CD4-positive, alpha-beta T cell treated with Interleukin-1 beta for 1 hour (primary cell): Measurements from ENCODE around the gene PRLH.
"Not testable (repeated sequence)": the region's sequence is repeated elsewhere in the genome, so short reads cannot be mapped to it uniquely, and the experiment has no call there.

Experiments
- DNase-seq, 2 donors: peaks; one replicate each; pipeline ENCODE4 v3.0.0-alpha.2; 2020 to 2022

Gene PRLH

DNA sequence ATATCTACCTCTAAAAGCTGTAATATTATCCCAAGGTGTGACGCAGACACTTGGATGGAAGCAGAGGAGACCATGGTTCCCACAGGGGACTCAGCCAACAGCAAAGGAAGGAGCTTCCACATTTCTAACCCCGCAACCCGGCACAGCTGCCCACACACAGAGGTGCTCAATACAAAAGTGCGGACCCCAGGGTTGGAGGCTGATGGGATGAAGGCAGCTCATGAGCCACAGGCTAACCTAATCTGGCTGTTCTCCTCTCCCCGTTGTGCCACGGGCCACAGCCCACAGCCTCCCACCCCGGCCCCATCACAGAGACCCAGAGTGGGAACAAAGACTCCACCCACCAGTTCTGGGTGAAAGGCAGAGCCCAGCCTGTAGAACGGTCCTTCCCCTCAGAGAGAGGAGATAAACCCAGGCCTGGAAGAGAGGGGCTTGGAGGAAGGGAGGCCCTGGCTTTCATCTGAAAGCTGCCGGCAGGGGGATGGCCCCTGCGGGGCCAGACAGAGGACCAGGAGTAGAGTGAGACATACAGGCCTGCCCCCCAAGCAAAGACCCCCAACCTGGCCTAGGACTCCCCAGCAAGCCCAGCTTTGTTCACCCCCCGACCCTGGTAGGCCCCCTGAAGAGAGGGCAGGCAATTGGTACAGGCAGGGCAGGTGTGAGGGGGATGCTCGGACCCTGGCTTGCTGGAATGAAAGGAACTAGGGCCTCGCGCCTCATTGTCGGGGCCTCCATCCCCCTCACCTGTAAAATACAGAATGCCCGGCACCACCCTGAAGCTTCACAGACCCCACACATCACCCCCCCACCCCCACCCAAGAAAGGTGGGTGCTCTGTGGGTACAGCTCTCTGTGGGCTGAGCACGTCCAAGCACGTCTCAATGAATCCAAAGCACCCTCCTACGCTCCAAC, 17.3 kb downstream of the PRLH start:
- DNase-seq = no peak

DNA sequence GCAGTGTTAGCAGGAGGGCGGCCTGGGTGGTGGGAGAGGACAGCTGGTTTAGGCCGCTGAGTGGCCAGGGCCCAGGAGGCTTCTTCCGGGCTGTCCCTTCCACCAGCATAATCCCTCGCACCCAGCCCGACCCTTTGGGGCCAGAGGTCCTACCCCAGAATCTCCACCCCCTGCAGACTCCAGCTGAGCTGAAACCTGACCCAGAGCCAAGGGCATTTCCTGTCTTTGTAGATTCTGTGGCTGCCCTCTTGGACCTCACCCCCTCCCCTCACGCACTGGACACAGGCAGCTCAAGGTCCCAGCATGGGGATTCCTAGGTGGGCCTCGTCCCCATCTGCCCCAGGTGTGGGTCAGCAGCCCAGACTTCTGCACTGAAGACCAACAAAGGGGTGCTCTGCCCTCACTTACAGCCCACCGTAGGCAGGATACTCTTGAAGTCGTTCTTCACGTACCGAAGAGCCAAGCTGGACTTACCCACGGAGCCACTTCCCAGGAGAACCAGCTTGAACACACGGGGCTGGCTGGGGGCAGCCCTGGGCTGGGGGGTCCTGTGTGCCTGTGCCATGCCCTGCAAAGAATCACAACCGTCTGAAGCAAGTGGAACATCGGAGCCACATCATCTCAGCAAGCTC, 19.3 kb downstream of the PRLH start:
- DNase-seq = no peak

DNA sequence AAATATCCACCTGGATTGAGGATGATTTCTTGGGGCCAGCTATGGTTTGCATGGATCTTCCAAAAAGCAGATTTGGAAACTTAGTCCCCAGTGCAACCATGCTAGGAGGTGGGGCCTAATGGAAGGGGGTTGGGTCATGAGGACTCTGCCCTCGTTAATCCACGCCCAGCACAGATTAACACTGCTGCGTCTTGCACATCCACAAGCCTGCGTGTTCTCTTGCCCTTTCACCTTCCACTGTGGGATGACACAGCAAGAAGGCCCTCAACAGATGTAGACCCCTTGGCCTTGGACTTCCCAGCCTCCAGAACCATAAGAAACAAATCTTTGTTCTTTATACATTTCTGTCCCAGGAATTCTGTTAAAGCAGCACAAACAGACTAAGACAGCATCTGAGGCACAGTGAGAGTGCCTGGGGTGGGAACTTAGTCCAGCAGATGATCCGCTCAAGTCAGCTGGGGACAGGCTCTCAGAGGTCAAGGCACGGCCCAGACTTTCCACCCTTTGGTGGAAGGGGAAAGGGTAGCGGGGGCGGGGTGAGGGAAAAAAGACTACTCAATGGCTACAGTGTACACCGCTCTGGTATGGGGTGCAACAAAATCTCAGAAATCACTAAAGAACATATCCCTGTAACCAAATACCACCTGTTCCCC, 21.8 kb downstream of the PRLH start:
- DNase-seq = no peak

DNA sequence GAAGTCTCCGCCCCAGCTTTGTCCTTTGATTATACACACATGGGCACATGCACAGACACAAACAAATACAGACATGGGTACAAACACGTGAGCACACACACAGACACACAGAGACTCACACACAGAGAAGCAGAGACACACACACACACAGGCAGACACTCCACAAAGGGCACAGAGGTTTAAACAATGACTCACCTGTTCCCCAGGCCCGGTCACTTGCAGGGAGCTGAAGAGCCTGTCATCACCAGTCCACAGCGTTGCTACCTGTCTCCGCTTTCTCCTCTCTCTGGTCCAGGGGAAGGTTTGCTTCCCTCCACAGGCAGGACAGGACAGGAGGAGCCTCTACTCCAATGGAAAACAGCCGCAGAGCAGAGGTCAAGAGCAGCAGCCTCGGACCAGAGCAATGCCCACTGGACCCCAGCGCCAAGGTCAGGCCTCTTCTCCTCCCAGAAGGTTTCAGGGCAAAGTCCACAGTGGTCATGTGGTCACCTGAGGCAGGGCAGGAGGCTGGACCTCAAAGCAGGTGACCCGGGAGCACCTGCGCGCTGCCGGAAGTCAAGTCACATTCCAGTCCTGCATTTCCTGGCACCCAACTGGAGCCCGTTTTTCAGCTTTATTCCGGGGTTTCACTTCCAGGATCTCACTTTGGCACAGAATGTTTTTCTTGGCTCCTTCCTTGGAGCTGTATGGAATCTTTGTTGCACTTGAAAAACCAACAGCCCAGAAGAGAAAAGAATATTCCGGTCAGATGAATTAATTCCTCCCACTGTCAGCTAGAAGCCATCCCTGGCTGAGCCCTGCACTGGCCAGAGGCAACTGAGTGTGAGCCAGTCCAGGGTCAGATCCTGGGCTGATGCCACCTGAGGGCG, 24.1 kb downstream of the PRLH start, which contains the start of gene RAB17:
TSS of gene RAB17 (minus strand) at position 463 of the 869 bp plus-strand sequence. CDS start 4,580 bp downstream, outside the sequence.
- no peak for DNase-seq

DNA sequence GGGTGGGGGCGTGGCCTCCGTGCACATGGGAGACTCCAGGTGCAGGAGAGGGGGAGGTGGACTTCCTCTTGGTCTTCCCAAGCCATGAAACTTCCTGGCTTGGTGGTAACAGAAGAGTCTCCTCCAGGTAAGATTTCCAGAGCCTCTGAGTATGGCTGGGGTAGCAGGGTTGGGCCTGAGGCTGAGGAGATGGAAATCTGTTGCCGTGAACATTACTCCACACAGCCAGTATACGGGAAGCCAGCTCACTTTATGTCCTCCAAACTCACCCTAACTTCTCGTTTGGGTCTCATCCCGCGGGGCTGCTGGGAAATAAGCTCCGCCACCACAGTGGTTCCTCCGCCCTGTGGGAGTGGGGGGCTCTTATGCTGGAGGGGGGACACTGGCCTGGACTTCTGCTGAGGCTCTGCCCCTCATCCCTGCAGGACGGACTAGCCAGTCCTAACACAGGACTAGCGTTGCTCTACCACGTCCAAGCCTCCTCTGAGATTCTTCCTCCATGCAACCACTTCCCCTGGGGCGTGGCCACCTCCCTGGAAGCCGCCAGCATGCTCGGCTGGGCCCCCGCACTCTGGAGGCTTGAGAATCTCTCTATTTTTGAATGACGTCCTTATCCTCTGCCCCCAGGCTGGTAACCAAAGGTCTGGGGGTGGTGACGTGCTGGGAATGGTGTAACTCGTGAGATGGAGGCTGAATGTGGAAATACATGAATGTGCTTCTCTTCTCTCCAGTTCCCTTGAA, 24.9 kb downstream of the PRLH start:
- DNase-seq = peak in 1 of 2 donors; percentile 13

DNA sequence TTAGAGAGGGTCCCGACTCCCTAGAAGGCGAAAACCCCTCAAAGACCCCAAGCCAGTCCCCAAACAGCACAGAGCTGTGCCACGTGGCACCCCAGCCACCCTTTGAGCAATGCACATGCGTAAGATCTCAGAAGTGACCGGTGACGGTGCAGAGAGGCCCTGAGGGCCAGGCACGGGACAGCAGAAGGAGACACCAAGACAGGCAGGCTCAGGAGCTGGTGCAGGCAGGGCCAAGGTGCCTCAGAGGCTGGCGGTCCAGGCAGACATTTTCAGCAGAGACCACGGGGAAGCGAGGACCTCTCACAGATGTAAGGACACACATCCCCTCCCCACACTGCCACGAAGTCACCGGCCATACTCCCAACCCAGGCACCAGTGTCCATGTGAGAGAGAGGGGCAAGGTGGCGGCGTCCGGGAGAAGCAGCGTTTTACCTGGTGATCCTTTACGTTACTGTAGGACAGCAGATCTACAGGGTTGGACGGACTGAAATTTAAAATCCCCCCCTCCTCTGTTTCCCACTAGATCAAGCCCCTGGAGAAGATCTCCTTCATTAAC, 26.1 kb downstream of the PRLH start:
- DNase-seq = no peak

DNA sequence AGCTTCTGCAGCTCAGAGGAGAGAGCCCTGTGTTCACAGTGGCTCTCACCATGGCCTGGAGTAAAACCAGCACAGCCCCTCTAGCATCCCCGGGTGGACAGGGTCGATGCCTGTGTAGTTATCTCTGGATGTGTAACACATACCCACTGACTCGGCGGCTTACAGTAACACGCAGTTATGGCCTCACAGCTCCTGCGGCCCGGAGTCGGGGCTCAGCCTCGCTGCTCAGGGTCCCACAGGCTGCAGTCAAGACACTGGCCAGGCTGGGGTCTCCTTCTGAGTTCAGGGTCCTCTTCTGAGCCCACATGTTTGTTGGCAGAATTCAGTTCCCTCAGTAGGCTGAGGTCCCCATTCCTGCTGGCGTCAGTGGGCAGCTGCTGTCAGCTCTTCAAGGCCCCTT, 26.7 kb downstream of the PRLH start:
- DNase-seq = no peak

DNA sequence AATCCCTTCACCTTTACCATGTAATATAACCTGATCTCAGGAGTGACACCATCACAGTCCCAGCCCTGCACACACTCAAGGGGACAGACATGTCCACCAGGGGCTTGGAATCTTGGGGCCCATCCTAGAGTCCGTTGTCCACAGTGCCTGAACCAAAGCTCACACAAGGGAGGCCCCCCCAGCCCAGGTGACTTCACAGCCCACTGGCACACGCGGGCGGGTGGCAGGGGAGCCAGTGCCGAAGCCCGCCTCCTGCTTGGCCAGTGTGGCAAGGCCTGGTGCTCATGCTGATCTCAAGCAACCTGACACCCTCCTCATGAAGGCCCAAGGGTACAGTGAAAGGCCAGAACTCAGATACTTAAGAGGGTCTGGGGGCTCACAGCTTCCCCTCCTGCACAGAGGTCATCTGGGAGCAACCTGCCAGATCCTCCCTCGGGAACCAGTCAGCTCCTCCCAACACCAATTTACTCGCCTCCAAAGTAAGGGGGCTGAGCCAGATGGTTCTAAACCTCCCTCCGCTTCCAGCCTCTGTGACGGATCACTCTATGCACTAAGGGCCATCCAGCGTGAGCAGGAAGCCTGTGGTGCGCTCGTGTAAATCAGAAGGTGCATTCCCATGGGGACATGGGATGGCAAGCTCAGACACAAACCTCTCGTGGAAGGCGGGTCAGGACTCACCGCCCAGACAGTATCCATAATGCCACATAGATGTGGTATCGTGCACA, 27.4 kb downstream of the PRLH start:
- no peak for DNase-seq

DNA sequence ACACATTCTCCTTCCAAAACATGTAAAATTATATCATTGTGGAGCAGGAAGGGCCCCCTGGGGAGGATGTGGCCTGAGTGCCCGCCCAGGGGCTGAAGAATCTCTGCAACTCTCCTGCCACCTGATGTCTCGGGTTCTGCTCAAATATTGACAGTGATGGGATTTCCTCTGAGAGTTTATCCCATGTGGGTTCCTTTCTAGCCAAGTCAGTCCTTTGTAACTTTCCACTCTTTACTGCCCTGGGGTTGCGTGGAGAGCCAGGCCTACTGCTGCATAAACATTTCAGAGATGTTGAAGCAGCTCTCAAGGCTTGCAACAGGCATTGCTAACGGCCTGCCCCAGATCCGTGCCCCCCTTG, 28.1 kb downstream of the PRLH start:
- DNase-seq = no peak

DNA sequence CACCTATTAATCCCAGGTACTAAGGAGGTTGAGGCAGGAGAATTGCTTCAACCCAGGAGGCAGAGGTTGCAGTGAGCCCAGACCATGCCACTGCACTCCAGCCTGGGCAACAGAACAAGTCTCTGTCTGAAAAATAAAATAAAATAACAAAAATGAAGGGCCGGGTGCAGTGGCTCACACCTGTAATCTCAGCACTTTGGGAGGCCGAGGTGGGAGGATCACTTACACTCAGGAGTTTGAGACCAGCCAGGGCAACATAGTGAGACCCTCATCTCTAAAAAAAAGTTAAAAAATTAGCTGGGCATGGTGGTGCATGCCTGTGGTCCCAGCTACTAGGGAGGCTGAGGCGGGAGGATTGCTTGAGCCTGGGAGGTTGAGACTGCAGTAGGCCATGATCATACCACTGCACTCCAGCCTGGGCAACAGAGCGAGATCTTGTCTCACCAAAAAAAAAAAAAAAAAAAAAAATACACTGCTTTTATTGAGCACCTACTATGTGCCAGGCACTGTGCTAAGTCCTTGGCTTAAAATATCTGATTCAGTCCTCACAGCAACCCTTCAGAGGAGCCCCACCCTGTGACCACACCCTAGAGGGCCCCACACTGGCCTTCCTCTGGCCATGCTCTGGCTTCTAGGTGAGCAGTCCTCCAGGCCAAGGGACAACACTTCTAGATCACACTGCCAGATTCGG, 29.6 kb downstream of the PRLH start:
- not testable (repeated sequence) for DNase-seq

DNA sequence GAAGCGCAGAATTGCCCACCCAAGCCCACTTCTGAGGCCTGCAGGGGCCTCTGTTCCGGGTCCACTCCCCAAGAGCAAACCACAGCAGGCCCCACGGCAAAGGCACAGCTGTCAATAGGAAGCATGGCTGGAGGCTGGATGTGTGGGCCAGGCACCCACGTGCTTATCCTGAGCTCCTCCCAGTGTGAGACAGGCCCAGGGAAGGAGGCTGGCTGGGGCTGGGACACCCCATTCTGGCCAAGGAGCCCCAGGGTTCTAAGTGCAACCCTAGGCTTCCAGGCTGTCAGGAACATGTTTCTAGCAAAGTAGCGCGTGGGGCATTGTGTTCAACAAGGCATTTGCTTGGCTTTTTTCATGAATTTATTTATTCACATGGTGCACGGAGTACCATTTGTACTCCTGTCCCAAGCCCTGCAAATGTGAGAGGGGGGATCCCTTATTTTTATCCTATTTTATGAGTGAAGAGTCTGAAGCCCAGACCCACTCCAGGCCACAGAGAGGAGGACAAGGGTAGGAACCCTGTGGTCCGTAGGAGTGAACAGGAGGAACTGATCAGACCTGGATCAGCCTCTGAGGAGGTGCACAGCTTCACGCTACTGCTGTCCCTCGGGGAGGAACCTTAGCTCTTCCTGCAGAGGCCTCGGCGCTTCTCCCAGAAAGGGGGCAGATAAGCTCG, 30.3 kb downstream of the PRLH start:
- no peak for DNase-seq

DNA sequence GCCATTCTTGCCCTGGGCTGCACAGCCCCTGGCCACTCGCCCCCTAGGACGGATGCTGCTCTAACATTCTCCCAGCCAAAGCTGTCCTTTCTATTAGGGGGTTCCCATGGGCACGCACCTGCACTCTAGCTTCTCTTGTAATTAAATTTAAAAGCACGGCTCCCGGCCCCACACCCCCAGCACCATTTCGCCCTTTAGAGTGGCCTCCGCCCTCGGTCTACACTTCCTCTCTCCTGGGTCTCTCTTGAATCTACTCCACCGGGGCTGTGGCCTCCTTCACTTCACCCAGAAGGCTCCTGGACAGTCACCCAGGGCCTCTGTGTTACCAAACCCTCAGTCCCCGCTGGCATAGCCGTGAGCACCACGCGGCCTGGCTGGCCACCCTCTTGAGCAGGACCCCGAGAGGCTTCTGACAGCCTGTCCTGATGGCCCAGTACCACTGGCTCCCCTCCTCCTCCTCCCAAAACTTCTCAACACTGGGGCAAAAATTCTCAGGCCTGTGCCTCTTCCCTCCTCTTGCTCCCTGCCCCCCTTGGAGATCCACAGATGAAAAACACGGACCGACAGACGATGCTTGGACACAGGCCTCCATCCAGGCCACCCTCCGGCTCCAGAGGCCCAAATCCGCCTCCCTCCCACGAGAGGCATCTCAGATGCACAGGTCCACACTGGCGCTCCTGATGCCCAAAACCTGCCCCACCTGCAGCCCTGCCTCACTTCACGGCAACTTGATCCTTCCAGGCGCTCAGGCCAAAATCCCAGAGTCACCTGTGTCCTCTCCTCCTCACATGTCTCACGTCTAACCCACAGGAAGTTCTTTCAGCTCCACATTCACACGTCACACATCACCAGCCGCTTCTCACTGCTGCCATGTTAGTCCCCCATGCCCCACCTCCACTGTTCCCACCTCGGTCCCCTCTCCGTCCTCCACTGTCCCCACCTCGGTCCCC, 31.1 kb downstream of the PRLH start:
- DNase-seq = no peak

DNA sequence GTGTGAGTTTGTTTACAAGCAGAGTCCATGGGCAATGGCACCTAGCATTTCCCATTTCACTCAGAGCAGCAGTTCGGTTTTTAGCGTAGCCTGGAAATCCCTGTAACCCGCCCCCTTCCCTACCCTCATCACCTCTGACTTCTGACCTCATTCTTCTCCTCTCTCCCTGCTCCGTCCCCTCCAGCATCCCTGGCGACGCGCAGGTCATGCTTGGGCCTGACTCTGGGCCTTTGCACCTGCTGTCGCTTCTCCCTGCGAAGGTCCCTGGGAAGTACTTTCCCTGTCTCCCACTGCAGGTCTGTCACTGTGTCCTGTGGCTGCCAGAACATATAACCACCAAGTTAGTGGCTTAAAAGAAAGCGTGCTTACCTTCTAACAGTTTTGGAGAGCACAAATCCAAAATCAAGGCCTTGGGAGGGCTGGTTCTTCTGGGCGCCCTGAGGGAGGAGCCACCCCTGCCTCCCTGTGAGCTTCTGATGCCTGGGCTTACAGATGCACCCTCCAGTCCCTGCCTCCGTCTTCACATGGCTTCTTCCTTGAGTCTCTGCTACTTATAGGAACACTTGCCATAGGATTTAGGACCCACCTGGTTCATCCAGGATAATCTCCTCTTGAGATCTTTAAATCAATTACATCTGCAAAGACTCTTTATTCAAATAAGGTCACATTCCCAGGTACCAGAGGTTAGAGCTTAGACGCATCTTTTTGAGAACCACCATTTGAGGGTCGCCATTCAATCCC, 32.3 kb downstream of the PRLH start:
- DNase-seq = no peak

DNA sequence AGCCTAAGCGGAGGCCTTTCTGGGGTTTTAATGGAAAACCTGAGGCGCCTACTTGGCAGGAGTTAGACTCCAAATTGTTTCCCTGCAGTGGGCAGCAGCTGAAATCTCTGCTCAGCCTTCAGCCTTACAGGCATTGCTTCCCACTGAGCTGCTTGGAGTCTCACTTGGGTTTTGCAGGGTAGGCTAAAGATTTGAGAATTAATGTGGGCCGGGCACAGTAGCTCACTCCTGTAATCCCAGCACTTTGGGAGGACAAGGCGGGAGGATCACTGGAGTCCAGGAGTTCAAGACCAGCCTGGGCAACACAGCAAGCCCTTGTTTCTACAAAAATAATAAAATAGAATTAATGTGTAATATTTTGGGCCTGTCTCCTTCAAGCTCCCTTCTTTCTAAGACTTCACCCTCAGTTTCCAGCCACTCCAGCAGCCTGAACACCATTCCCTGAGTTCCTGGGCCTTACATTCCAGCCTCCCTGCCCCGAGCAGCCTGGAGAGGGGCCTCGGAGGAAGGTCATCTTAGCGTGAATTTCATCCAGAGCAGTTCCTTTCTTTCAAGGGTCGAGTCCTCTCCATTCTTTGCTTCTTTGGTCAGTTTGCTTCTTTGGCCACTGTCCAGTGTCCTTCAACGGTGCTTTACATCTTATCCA, 33.2 kb downstream of the PRLH start:
- no peak for DNase-seq

DNA sequence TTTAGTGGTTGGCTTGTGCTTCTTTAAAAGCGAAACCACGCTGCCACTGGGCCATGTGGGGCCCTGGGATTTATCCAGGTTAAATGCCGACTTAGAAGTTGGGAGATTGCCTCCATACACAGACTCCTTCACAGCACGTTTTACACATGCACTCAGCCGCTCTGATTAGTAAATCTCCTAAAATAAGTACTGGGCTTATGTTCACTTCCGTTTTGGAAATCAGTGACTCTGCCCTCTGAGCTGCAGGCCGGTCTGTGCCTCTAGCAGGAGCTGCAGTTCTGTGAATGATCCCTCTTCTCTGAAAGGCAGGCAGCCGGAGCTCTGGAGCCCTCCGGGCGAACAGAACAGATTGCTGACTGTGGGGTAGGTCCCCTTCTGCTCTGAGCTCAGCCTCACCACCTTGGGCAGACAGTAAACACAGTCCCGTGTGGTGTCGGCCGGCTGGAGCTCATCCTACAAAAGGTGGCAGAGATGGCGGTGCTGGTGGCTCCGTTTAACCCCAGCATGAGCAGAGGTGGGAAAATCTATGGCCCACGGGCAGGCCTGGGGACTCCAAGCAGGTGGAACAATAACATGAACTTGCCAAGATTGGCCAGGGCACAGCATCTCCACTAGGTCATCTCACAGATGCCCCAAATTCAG, 34.0 kb downstream of the PRLH start:
- no peak for DNase-seq

DNA sequence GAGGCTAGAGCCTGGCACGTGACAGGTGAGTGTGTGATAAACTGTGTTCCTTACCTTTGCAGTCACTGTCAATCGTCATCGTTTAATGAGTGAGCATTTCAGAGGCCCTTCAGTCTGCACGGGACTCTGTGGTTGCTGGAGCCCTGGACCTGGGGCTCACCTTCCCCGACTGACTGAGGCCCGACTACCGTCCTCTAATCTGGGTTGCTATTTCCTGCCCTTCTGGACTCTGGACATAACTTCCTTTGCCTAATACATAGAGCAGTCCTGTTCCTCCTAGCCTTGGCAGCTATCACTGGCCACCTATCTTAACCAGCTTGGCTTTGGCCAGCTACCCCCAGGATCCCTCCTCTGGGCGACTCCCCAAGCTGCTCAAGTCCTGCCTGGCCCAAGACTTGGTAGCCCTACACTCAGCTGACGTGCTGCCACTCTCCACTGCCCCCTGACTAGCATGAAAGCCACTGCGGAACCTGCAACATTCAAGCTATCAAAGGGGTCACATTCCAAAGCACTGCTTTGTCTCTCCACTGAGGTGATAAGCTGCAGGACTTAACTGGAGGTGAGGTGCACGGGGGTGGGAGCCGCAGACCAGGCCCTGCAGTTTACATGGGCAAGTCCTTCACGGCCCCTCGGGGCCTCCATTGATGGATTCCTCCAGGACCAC, 35.2 kb downstream of the PRLH start:
- DNase-seq = no peak
